Karpas-422 (cell line): Measurements from ENCODE around the gene GRK5. TPM values are rescaled to one million over a fixed set of nuclear protein-coding genes. Genes with fewer than 3 reads are reported as not detected.
A peak's percentile ranks its signal among the peaks of the same experiment; 100 is the strongest.

Experiments used
- DNase-seq: peaks from one replicate; pipeline ENCODE4 v3.0.0-alpha.2; 2015
- H2AFZ ChIP-seq: fragments of 200-600 bp; sonication (generic); 2 replicates; pipeline ENCODE4 v1.6.1; 2014; ENCODE audit warnings: antibody characterized with exemption, low read length, mixed read lengths
- H3K27ac ChIP-seq: fragments of 200-600 bp; sonication (generic); 2 replicates; pipeline ENCODE4 v1.5.1; 2014; ENCODE audit warnings: mild to moderate bottlenecking, low read length, moderate library complexity
- H3K27me3 ChIP-seq: fragments of 200-600 bp; sonication (generic); 2 replicates; pipeline ENCODE4 v1.6.1; 2014; ENCODE audit warnings: low read length, mixed read lengths
- H3K36me3 ChIP-seq: fragments of 200-600 bp; sonication (generic); 2 replicates; pipeline ENCODE4 v1.6.1; 2014; ENCODE audit warnings: low read length, mixed read lengths; ENCODE audit not compliant: insufficient read depth
- H3K4me1 ChIP-seq: fragments of 200-600 bp; sonication (generic); 2 replicates; pipeline ENCODE4 v1.6.1; 2014; ENCODE audit warnings: mild to moderate bottlenecking, low read length, mixed read lengths
- H3K4me2 ChIP-seq: fragments of 200-600 bp; sonication (generic); 2 replicates; pipeline ENCODE4 v1.6.1; 2014; ENCODE audit warnings: low read length, low read depth, mild to moderate bottlenecking; ENCODE audit not compliant: poor library complexity, severe bottlenecking
- H3K4me3 ChIP-seq: fragments of 200-600 bp; sonication (generic); 2 replicates; pipeline ENCODE4 v1.5.1; 2014; ENCODE audit warnings: mild to moderate bottlenecking, antibody characterized with exemption, low read length, mixed read lengths
- H3K79me2 ChIP-seq: fragments of 200-600 bp; sonication (generic); 2 replicates; pipeline ENCODE4 v1.6.1; 2014; ENCODE audit warnings: mild to moderate bottlenecking, low read length, mixed read lengths
- H3K9ac ChIP-seq: fragments of 200-600 bp; sonication (generic); 2 replicates; pipeline ENCODE4 v1.6.0; 2014; ENCODE audit warnings: low read length
- H3K9me2 ChIP-seq: fragments of 200-600 bp; sonication (generic), shearing (Covaris generic); replicated peaks from 2 replicates; pipeline ENCODE4 v1.6.0; 2014; ENCODE audit warnings: mild to moderate bottlenecking, low read length, moderate library complexity; ENCODE audit not compliant: insufficient read depth
- H3K9me3 ChIP-seq: fragments of 300-700, 200-600 bp; sonication (generic); 2 replicates; pipeline ENCODE4 v1.6.1; 2014; ENCODE audit warnings: low read length, mixed read lengths
- H4K20me1 ChIP-seq: fragments of 200-600 bp; sonication (generic); 2 replicates; pipeline ENCODE4 v1.6.1; 2014; ENCODE audit warnings: mild to moderate bottlenecking, antibody characterized with exemption, low read length, low read depth; ENCODE audit not compliant: insufficient read depth
- total RNA-seq: library from RNA; depleted of rRNA; stranded (reverse); fragments of >200 nt; shearing (Covaris generic); gene quantifications from 2 replicates; pipeline ENCODE4 v1.2.3, GENCODE V29; 2014; ENCODE audit warnings: low replicate concordance; rRNA removed

GRK5 gene
- total RNA-seq = 4.5 and 5.0 TPM in 2 replicates

DNA sequence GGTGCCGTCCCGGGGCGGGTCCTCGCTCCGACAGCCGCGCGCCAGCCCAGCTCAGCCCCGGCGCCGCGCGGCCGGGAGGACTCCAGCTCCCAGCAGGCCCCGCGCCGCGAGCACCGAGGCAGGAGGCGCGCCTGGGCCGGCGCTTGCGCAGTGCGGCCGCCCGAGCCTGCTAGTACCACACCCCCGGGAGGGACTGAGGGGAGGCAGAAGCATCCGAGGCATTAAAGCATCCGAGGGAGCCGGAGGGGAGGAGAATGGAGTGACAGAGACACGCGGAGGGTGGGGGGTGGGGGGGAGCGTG lies at the start of gene GRK5:
Gene GRK5 (plus strand): TSS at position 206 of the 301 bp plus-strand sequence. CDS start 347 bp downstream, outside the sequence.
- H3K79me2 ChIP-seq = no peaks in the 10 kb centered on the region
- H3K36me3 ChIP-seq = no peaks in the 10 kb centered on the region
- peaks cover 31% of the 10 kb centered on the region for H3K4me1 ChIP-seq

DNA sequence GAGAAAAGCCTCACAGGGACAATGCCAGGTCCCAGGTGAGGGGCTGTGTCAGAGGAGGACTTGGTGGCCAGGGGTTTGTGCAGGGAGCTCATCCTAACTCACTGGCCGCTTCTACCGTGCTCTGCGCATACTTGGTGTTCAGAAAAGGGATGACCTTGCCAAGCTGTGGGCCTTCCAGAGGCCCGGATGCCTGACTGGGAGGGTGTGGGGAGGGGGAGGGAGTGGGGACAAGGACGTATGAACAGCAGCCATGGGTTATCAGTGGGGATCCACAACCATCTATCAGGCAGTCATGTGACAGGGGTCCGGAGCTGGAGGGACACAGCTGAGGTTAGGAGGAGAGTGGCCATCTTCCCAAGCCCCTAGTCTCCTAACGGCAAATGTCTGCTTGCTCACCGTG lies 48.0 kb upstream of the GRK5 start:
- H3K9me2 ChIP-seq = no peaks in the 10 kb centered on the region
- H3K27ac ChIP-seq = no peak overlapping the region
- peaks cover 38% of the 10 kb centered on the region for H3K4me1 ChIP-seq
- H3K79me2 ChIP-seq = peaks cover 30% of the 10 kb centered on the region
- H3K9me3 ChIP-seq = no peaks in the 10 kb centered on the region
- H3K9ac ChIP-seq = no peak overlapping the region
- H3K4me3 ChIP-seq = no peak overlapping the region
- no peak overlapping the region for H3K4me2 ChIP-seq
- peaks cover 54% of the 10 kb centered on the region for H3K36me3 ChIP-seq
- H2AFZ ChIP-seq = no peak overlapping the region
- no peak for DNase-seq
- no peaks in the 10 kb centered on the region for H4K20me1 ChIP-seq
- no peaks in the 10 kb centered on the region for H3K27me3 ChIP-seq

More for the DNA sequence above, at the start of gene GRK5:
- H4K20me1 ChIP-seq = no peaks in the 10 kb centered on the region
- H3K4me3 ChIP-seq = peak within 1 kb of the TSS; percentile 90
- no peaks in the 10 kb centered on the region for H3K9me2 ChIP-seq
- H3K9me3 ChIP-seq = no peaks in the 10 kb centered on the region
- H3K27ac ChIP-seq = peak within 1 kb of the TSS; percentile 68
- peak within 1 kb of the TSS; percentile 80 for H3K9ac ChIP-seq
- DNase-seq = peak; percentile 98
- H2AFZ ChIP-seq = peak within 1 kb of the TSS; percentile 97
- H3K4me2 ChIP-seq = peak within 1 kb of the TSS; percentile 96
- no peaks in the 10 kb centered on the region for H3K27me3 ChIP-seq

- peaks cover 39% of the 10 kb centered on the region for H3K79me2 ChIP-seq
- no peaks in the 10 kb centered on the region for H4K20me1 ChIP-seq
- no peak overlapping the region for H2AFZ ChIP-seq
- peak overlapping the region; percentile 67 for H3K27ac ChIP-seq
- peak overlapping the region; percentile 23 for H3K4me2 ChIP-seq
- H3K9ac ChIP-seq = no peak overlapping the region
- no peak for DNase-seq
- H3K27me3 ChIP-seq = no peaks in the 10 kb centered on the region
- H3K9me2 ChIP-seq = no peaks in the 10 kb centered on the region
- H3K4me3 ChIP-seq = no peak overlapping the region
- H3K36me3 ChIP-seq = peaks cover 32% of the 10 kb centered on the region
- H3K4me1 ChIP-seq = peaks cover 49% of the 10 kb centered on the region
- H3K9me3 ChIP-seq = no peaks in the 10 kb centered on the region
Observed at GRCh38 chr10:119161680-119162451, 45.5 kb upstream of the GRK5 start.

GRCh38 chr10:119162452-119163092 lies 44.8 kb upstream of the GRK5 start:
- peaks cover 32% of the 10 kb centered on the region for H3K36me3 ChIP-seq
- H3K27ac ChIP-seq = peak overlapping the region; percentile 67
- peaks cover 54% of the 10 kb centered on the region for H3K4me1 ChIP-seq
- no peak overlapping the region for H3K9ac ChIP-seq
- no peaks in the 10 kb centered on the region for H3K9me2 ChIP-seq
- peak overlapping the region; percentile 23 for H3K4me2 ChIP-seq
- no peak overlapping the region for H2AFZ ChIP-seq
- no peaks in the 10 kb centered on the region for H3K9me3 ChIP-seq
- no peak overlapping the region for H3K4me3 ChIP-seq
- peaks cover 39% of the 10 kb centered on the region for H3K79me2 ChIP-seq
- no peaks in the 10 kb centered on the region for H3K27me3 ChIP-seq
- no peaks in the 10 kb centered on the region for H4K20me1 ChIP-seq
- no peak for DNase-seq

DNA sequence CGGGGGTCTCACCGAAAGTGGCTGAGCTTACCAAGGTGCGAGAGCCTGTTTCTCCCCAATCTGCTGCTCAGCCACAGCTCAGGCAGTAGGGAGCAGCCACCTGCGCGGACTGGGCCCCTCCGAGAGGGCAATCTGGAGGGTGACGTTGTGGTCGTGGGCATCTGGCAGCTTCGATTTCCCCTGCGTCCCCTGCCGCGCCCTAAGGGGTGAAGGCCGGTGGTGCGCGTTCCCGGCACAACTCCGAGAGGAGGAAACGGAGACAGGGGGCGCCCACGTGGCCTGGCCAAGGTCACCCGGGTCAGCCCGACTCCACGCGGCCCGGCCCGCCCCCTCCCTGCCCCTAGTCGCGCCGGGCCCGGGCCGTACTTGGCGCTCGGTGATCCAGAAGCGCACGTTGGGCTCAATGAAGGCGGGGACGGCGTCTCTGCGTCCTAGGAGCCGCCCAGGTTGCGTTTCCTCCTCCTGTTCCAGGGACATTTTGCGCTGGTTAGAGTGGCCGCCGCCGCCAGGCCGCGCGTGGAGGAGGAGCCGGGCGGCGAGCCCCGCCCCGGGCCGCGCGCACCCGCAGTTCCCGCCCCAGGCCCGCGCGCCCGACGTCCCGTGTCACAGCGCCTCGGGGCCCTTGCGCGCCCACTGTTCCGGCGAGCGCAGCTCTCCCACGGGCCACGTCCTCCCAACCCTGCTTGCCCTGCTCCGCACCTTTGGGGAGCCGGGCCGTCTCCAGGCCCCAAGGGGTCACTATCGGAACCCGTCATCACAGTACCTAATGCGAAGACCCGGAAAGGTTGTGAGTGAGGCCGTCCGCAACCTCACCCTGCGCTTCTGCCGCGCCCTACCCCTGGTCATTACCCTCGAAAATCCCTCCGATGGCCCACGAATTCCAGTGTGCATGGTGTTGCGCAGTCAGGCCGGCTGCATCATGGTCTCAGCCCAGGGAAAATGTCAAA lies 41.9 kb upstream of the GRK5 start, which contains the start of gene SFXN4:
Gene SFXN4 (minus strand): TSS at position 544 of the 947 bp plus-strand sequence. CDS start 67 bp downstream, at position 477.
- H3K9me3 ChIP-seq = no peaks in the 10 kb centered on the region
- peak within 1 kb of the TSS; percentile 91 for H3K27ac ChIP-seq
- peak within 1 kb of the TSS; percentile 63; the same call in 1 of the 2 replicates for H2AFZ ChIP-seq
- H3K9me2 ChIP-seq = no peaks in the 10 kb centered on the region
- DNase-seq = peak; percentile 94
- peaks cover 82% of the 10 kb centered on the region for H3K4me1 ChIP-seq
- H3K36me3 ChIP-seq = peaks cover 45% of the 10 kb centered on the region
- H3K4me3 ChIP-seq = peak within 1 kb of the TSS; percentile 92
- peaks cover 36% of the 10 kb centered on the region for H3K79me2 ChIP-seq
- peak within 1 kb of the TSS; percentile 95 for H3K9ac ChIP-seq
- no peaks in the 10 kb centered on the region for H4K20me1 ChIP-seq
- H3K4me2 ChIP-seq = peak within 1 kb of the TSS; percentile 83
- H3K27me3 ChIP-seq = no peaks in the 10 kb centered on the region

- Histone ChIP-seq H3K9me2 (no peaks in the 10 kb centered on the region), H3K36me3 (peaks cover 45% of the 10 kb centered on the region), H4K20me1 (no peaks in the 10 kb centered on the region), H3K27me3 (no peaks in the 10 kb centered on the region), H3K4me2 (peak overlapping the region; percentile 83), H3K9me3 (no peaks in the 10 kb centered on the region), H3K4me3 (peak overlapping the region; percentile 92), H2AFZ (no peak overlapping the region), H3K79me2 (peaks cover 36% of the 10 kb centered on the region), H3K4me1 (peaks cover 82% of the 10 kb centered on the region), H3K27ac (peak overlapping the region; percentile 91), H3K9ac (peak overlapping the region; percentile 95)
- peak; percentile 61 for DNase-seq
Observed at GRCh38 chr10:119166118-119166500, 41.3 kb upstream of the GRK5 start.

GRCh38 chr10:119166564-119166963 lies 40.8 kb upstream of the GRK5 start:
- Histone ChIP-seq H3K36me3 (peaks cover 46% of the 10 kb centered on the region), H3K27me3 (no peaks in the 10 kb centered on the region), H3K4me3 (peak overlapping the region; percentile 92), H3K4me2 (peak overlapping the region; percentile 83), H3K9me3 (no peaks in the 10 kb centered on the region), H3K27ac (peak overlapping the region; percentile 91), H4K20me1 (no peaks in the 10 kb centered on the region), H2AFZ (no peak overlapping the region), H3K79me2 (peaks cover 33% of the 10 kb centered on the region), H3K9ac (peak overlapping the region; percentile 95), H3K4me1 (peaks cover 82% of the 10 kb centered on the region), H3K9me2 (no peaks in the 10 kb centered on the region)
- DNase-seq = no peak
